GM12875 (cell line): Measurements from ENCODE around the gene ACD.

Experiments
- H3K4me3 ChIP-seq: one replicate; pipeline ENCODE4 v1.5.1; 2011; ENCODE audit warnings: low read depth, low read length, control low read depth
- TF ChIP-seq, protein P1 (sequence below): IDR thresholded peaks from 2 replicates; pipeline ENCODE4 v1.5.1; 2011; ENCODE audit warnings: low read depth, mild to moderate bottlenecking, control low read depth, inconsistent platforms, low read length, moderate library complexity, borderline replicate concordance; ENCODE audit not compliant: insufficient read depth

Gene ACD

DNA sequence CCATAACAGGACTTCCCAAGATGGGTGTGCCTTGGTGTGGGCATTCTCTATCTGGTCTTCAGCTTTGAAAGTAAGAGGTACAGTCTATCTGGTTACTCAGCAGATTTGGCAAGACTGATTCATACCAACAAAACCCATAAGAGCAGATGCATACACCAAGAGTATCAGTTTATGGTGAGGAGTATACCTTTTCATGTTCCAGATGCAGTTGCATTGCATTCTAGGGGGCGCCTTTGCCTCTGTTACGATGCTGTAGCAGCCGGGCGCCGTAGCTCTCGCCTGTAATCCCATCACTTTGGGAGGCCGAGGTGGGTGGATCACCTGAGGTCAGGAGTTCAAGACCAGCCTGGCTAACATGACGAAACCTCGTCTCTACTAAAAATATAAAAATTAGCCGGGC is 46.3 kb downstream of the ACD start:
- TF ChIP-seq, protein P1, sequence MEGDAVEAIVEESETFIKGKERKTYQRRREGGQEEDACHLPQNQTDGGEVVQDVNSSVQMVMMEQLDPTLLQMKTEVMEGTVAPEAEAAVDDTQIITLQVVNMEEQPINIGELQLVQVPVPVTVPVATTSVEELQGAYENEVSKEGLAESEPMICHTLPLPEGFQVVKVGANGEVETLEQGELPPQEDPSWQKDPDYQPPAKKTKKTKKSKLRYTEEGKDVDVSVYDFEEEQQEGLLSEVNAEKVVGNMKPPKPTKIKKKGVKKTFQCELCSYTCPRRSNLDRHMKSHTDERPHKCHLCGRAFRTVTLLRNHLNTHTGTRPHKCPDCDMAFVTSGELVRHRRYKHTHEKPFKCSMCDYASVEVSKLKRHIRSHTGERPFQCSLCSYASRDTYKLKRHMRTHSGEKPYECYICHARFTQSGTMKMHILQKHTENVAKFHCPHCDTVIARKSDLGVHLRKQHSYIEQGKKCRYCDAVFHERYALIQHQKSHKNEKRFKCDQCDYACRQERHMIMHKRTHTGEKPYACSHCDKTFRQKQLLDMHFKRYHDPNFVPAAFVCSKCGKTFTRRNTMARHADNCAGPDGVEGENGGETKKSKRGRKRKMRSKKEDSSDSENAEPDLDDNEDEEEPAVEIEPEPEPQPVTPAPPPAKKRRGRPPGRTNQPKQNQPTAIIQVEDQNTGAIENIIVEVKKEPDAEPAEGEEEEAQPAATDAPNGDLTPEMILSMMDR, result 0 out of 2 replicates have a peak, but pooled peaks have one; percentile 8

DNA sequence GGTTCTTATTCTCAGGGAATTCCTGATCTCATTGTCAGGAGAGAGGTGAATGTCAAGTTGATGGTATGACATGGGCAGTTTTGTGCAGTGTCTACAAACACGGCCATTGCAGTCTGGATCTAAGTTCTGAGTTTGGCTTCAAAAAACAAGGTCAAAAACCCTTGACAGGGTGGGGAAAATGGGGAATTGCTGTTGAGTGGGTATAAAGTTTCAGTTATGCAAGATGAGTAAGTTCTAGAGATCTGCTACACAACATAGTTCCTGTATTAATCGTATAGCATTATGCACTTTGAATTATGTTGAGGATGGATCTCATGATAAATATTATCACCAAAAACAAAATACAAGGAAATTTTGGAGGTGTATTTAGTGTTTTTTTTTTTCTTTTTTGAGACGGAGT is 51.7 kb downstream of the ACD start:
- no peak overlapping the region for H3K4me3 ChIP-seq
- TF ChIP-seq, protein P1, result no peak

More for the DNA sequence above, 46.3 kb downstream of the ACD start:
- no peak overlapping the region for H3K4me3 ChIP-seq
